Activated CD4-positive, alpha-beta T cell treated with anti-CD3 and anti-CD28 coated beads for 36 hours (primary cell): ENCODE results near the gene CAMK2G. TPM values are rescaled to one million over a fixed set of nuclear protein-coding genes. Genes with fewer than 3 reads are reported as not detected.
A peak's percentile ranks its signal among the peaks of the same experiment; 100 is the strongest.

ENCODE experiments used
- ATAC-seq: fragments of 200-7000 bp; cut with Tn5 transposase; one replicate; pipeline ENCODE4 v1.10.0; 2021; ENCODE audit warnings: mild to moderate bottlenecking, moderate library complexity
- CTCF ChIA-PET: fragments of 350-600 bp; sonication (Branson Sonifier 250); formaldehyde crosslinking; loops from one replicate; lab custom pipeline; 2021; ENCODE audit warnings: antibody characterized with exemption; lab: Charles Lee
- POLR2A ChIA-PET: fragments of 350-600 bp; sonication (Branson Sonifier 250); formaldehyde crosslinking; loops from one replicate; lab custom pipeline; 2021; ENCODE audit warnings: antibody characterized with exemption, inconsistent platforms; lab: Charles Lee
- DNase-seq: peaks from one replicate; pipeline ENCODE4 v3.0.0-alpha.2; 2020
- H3K27ac Mint-ChIP-seq: one replicate; pipeline ENCODE4 v1.8.0; 2021; ENCODE audit warnings: mixed read lengths
- H3K27me3 Mint-ChIP-seq: one replicate; pipeline ENCODE4 v1.8.0; 2021; ENCODE audit warnings: mixed read lengths
- H3K36me3 Mint-ChIP-seq: one replicate; pipeline ENCODE4 v1.8.0; 2021; ENCODE audit warnings: low read depth, mixed read lengths
- H3K4me1 Mint-ChIP-seq: one replicate; pipeline ENCODE4 v1.8.0; 2021; ENCODE audit warnings: mixed read lengths
- H3K4me3 Mint-ChIP-seq: one replicate; pipeline ENCODE4 v1.8.0; 2021; ENCODE audit warnings: mild to moderate bottlenecking, moderate library complexity, mixed read lengths
- H3K9me3 Mint-ChIP-seq: one replicate; pipeline ENCODE4 v1.8.0; 2021; ENCODE audit warnings: low read depth, mixed read lengths
- intact Hi-C, 2 experiments: fragments of 100-400 bp; cut with DNase I in 1 of 2; cut with micrococcal nuclease in 1 of 2; formaldehyde crosslinking; loops; one replicate each; pipeline versions ENCODE4 v1.14.2 to v1.15.1; 2022 to 2024; cut with DNase I, micrococcal nuclease
- total RNA-seq, 2 experiments: library from RNA; stranded (reverse); gene quantifications; one replicate each; pipeline ENCODE4 v1.2.3, GENCODE V29; 2021

The CAMK2G gene
- total RNA-seq, 2 experiments from 2014 or later, result 16.4 to 19.4 TPM

DNA sequence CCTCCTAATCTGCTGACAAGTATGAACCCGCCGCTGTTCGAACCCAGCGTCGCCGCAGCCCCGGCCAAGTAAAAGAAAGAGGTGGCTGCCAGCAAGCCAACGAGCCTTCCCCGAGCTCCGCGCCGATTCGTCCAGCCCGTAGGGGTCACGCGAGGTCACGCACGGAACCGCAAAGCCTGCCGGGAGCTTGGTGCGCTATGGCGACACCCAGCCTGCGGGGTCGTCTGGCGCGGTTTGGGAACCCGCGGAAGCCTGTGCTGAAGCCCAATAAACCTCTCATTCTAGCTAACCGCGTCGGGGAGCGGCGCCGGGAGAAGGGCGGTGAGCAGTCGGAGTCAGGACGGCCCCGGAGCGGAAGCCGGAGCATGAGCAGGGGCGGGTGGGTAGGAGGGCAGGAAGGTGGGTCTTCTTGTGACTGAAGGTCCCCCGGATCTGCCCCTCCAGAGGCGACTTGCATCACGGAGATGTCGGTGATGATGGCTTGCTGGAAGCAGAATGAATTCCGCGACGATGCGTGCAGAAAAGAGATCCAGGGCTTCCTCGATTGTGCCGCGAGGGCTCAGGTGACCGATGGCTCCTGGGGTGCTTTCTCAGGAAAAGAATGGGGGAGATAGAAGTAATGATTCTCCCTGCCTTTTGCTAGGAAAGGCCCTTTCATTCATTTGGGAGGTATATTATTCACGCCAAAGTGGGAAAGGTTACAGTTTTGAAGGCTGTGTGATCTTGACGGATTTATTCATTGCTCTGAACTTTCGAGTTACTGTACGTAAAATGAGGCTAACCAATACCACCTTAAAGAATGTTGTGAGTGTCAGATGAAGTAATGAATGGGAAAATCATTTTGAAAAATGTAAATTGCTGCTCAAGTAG is 92.2 kb downstream of the CAMK2G start, which contains the start of gene CHCHD1:
CHCHD1 (plus strand) TSS at position 170 of the 870 bp plus-strand sequence; CDS start at position 198, 28 bp downstream.
- peaks cover 51% of the 10 kb centered on the region for H3K4me1 Mint-ChIP-seq

DNA sequence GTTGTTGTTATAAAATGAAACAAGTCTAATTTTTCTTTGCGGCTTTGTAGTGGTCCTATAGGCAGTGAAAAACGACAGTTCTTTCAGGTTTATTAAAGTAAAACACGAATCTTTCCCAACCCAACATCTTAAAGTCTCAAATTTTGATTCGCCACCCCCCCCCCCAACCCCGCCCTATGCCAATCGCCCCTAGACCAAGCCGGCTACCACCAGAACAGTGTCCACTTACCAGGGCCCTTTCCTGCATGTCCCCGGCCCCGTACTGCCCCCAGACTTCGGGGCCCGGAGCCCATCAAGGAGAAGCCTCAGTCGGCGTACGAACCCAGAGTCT is 92.8 kb downstream of the CAMK2G start:
- Mint-ChIP-seq H3K27ac (peak overlapping the region; percentile 97), H3K36me3 (peaks cover 21% of the 10 kb centered on the region), H3K4me1 (peaks cover 51% of the 10 kb centered on the region), H3K27me3 (no peaks in the 10 kb centered on the region), H3K9me3 (no peaks in the 10 kb centered on the region), H3K4me3 (peak overlapping the region; percentile 82)
- no peak for ATAC-seq
- intact Hi-C loops, result loop anchor here (1.0 to 10.0 kb wide), 3 partner anchors 9 to 1333 kb away; partner anchors contain the start of gene SAMD8 (in 1 of the 2)
- no peak for DNase-seq
- ChIA-PET POLR2A (interaction anchor here (0.6 to 1.8 kb wide), 6 partner anchors 9 to 51 kb away, joined by 3 to 5 read pairs (median 3); no protein-coding TSS in a partner anchor), CTCF (interaction anchor here (0.5 to 2.0 kb wide), 5 partner anchors 9 to 98 kb away, joined by 3 to 22 read pairs (median 4); a partner anchor contains a TSS)

More for the DNA sequence above, 92.2 kb downstream of the CAMK2G start, which contains the start of gene CHCHD1:
- H3K4me3 Mint-ChIP-seq, result peak within 1 kb of the TSS; percentile 82
- ChIA-PET CTCF (interaction anchor here (0.5 to 2.4 kb wide), 7 partner anchors 10 to 97 kb away, joined by 3 to 22 read pairs (median 4); a partner anchor contains a TSS), POLR2A (interaction anchor here (0.6 to 1.8 kb wide), 4 partner anchors 9 to 51 kb away, joined by 3 to 5 read pairs (median 3); no protein-coding TSS in a partner anchor)
- peak; percentile 78 for ATAC-seq
- H3K36me3 Mint-ChIP-seq, result peaks cover 18% of the 10 kb centered on the region
- no peaks in the 10 kb centered on the region for H3K9me3 Mint-ChIP-seq
- intact Hi-C loops, result loop anchor here (1.0 to 10.0 kb wide), 5 partner anchors 10 to 1333 kb away; partner anchors contain the start of genes PPP3CB (in 1 of the 2) and SAMD8 (in 1 of the 2)
- DNase-seq, result peak; percentile 97
- peak within 1 kb of the TSS; percentile 97 for H3K27ac Mint-ChIP-seq
- no peaks in the 10 kb centered on the region for H3K27me3 Mint-ChIP-seq

DNA sequence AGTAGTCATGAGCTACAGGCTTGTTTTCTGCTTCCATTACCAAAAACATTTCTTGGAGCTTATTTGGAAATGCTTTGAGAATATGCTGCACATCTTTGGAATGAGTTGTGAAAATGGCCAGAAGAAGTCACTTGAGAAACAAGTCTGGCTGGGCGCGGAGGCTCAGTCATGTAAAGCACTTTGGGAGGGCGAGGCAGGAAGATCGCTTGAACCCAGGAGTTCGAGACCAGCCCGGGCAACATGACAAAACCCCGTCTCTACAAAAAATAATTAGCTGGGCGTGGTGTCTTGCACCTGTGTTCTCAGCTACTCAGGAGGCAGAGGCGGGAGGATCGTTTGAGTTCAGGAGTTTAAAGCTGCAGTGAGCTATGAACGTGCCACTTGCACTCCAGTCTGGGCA is 93.4 kb downstream of the CAMK2G start:
- no peak for ATAC-seq
- POLR2A ChIA-PET, result interaction anchor here (1.1 to 1.8 kb wide), 3 partner anchors 11 to 30 kb away, joined by 3 to 5 read pairs (median 3); no protein-coding TSS in a partner anchor
- H3K4me3 Mint-ChIP-seq, result peak overlapping the region; percentile 82
- peak overlapping the region; percentile 61 for H3K27ac Mint-ChIP-seq
- CTCF ChIA-PET, result interaction anchor here (0.6 to 2.0 kb wide), 4 partner anchors 9 to 98 kb away, joined by 3 to 22 read pairs (median 4); a partner anchor contains a TSS
- no peaks in the 10 kb centered on the region for H3K27me3 Mint-ChIP-seq
- intact Hi-C loops, result loop anchor here (1.0 to 10.0 kb wide), 3 partner anchors 9 to 1334 kb away; partner anchors contain the start of gene SAMD8 (in 1 of the 2)
- H3K4me1 Mint-ChIP-seq, result peaks cover 47% of the 10 kb centered on the region
- DNase-seq, result peak; percentile 34
- H3K36me3 Mint-ChIP-seq, result peaks cover 22% of the 10 kb centered on the region
- no peaks in the 10 kb centered on the region for H3K9me3 Mint-ChIP-seq

DNA sequence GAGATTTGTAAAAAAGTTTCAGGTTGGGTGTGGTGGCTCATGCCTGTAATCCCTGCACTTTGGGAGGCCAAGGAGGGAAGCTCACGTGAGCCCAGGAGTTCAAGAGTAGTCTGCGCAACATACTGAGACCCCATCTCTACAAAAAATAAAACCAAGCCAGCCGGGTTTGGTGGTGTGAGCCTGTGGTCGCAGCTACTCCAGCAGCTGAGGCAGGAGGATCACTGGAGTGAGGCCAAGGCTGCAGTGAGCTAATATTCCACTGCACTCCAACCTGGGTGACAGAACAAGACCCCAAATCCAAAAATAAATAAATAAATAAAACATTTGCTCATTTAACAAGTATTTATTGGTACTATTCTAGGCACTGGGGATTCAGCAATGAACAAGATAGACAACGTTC is 94.1 kb downstream of the CAMK2G start:
- H3K27ac Mint-ChIP-seq, result peak overlapping the region; percentile 61
- intact Hi-C loops, result loop anchor here in 1 of 2 experiments (10.0 kb wide), 1 partner anchor 1334 kb away; the partner anchor contains the start of gene SAMD8
- H3K9me3 Mint-ChIP-seq, result no peaks in the 10 kb centered on the region
- ChIA-PET POLR2A (interaction anchor here (0.6 to 1.3 kb wide), 4 partner anchors 10 to 278 kb away, joined by 3 read pairs; no protein-coding TSS in a partner anchor), CTCF (interaction anchor here (0.7 to 2.0 kb wide), 2 partner anchors 8 to 15 kb away, joined by 4 to 22 read pairs; a partner anchor contains a TSS)
- no peaks in the 10 kb centered on the region for H3K27me3 Mint-ChIP-seq
- H3K36me3 Mint-ChIP-seq, result peaks cover 28% of the 10 kb centered on the region
- peak overlapping the region; percentile 82 for H3K4me3 Mint-ChIP-seq
- DNase-seq, result no peak
- H3K4me1 Mint-ChIP-seq, result peaks cover 53% of the 10 kb centered on the region
- ATAC-seq, result no peak

DNA sequence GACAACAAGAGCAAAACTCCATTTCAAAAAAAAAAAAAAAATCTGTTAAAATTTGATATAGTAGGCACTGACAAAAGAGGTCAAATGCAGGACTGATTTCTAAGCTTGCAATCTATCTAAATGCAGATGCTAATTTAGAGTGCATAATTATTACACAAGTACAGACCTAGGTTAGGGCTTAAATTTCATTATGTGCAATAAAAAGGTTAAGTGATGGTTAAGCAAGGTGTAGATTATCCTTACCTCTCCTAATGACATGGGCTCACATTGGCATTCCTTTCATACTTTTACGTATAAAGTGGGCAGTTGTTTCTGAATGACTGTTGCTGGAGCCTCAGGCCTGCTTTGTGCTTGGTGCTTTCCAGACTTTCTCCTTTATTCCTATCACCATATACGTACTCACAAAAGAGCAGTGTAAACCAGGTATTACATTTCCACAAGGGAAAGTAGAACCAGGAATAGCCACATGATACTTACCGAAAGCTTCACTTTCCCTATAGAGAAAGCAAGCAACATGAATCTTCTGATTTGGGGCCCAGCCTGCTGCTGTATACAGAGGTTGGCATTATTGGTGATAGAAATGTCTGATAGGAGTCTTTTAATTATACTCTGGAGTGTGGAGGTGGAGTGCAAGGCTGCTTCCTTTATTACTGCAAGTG is 94.7 kb downstream of the CAMK2G start:
- H3K9me3 Mint-ChIP-seq, result no peaks in the 10 kb centered on the region
- H3K27ac Mint-ChIP-seq, result peak overlapping the region; percentile 33
- no peaks in the 10 kb centered on the region for H3K27me3 Mint-ChIP-seq
- POLR2A ChIA-PET, result interaction anchor here (0.6 to 1.5 kb wide), 4 partner anchors 31 to 278 kb away, joined by 3 to 14 read pairs (median 6); no protein-coding TSS in a partner anchor
- no peak for DNase-seq
- no peak for ATAC-seq
- H3K4me3 Mint-ChIP-seq, result peak overlapping the region; percentile 82
- CTCF ChIA-PET, result interaction anchor here (0.6 to 1.0 kb wide), 2 partner anchors 11 to 962 kb away, joined by 3 to 7 read pairs; no protein-coding TSS in a partner anchor
- H3K36me3 Mint-ChIP-seq, result peaks cover 35% of the 10 kb centered on the region
- H3K4me1 Mint-ChIP-seq, result peaks cover 54% of the 10 kb centered on the region
- intact Hi-C loops, result loop anchor here in 1 of 2 experiments (10.0 kb wide), 1 partner anchor 1335 kb away; the partner anchor contains the start of gene SAMD8

DNA sequence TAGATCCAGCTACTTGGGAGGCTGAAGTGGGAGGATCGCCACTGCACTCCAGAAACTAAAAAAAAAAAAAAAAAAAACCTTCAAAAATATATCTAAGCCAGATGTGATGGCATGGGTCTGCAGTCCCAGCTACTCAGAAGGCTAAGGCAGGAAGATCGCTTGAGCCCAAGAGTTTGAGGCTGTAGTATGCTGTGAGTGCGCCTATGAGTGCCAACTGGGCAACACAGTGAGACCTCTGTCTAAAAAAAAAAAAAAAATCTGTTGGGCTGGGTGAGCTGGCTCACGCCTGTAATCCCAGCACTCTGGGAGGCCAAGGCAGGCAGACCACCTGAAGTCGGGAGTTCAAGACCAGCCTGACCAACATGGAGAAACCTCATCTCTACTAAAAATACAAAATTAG is 95.3 kb downstream of the CAMK2G start:
- peaks cover 41% of the 10 kb centered on the region for H3K36me3 Mint-ChIP-seq
- intact Hi-C loops, result no loop called here
- no peak for ATAC-seq
- H3K27me3 Mint-ChIP-seq, result no peaks in the 10 kb centered on the region
- peaks cover 53% of the 10 kb centered on the region for H3K4me1 Mint-ChIP-seq
- no peaks in the 10 kb centered on the region for H3K9me3 Mint-ChIP-seq
- H3K27ac Mint-ChIP-seq, result no peak overlapping the region
- DNase-seq, result no peak
- no peak overlapping the region for H3K4me3 Mint-ChIP-seq
- CTCF ChIA-PET, result interaction anchor here (1.0 kb wide), 2 partner anchors 10 to 16 kb away, joined by 3 to 7 read pairs; no protein-coding TSS in a partner anchor
- POLR2A ChIA-PET, result interaction anchor here (0.6 to 1.5 kb wide), 3 partner anchors 31 to 301 kb away, joined by 3 to 10 read pairs (median 4); partner anchors contain the start of gene PPP3CB

DNA sequence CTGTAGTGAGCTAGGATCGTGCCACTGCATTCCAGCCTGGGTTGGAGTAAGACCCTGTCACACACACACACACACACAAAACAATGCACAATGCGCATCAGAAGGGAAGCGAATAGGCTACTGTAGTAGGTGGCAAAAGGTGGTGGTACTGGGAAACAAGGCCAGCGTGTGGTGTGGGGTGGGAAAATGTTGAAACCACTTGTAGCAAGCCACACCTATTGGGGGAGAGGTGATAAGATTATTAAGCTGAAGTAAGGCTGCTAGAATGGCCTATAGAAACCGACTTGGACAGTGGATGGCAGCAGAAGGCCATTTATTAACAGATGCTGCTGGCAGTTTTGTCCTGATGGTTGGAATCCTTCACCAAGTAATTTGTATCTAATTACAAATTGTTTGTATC is 99.7 kb downstream of the CAMK2G start:
- H3K27me3 Mint-ChIP-seq, result no peaks in the 10 kb centered on the region
- ChIA-PET CTCF (no interaction called here), POLR2A (no interaction called here)
- H3K9me3 Mint-ChIP-seq, result no peaks in the 10 kb centered on the region
- no peak for DNase-seq
- peaks cover 63% of the 10 kb centered on the region for H3K36me3 Mint-ChIP-seq
- H3K27ac Mint-ChIP-seq, result peak overlapping the region; percentile 66
- H3K4me1 Mint-ChIP-seq, result peaks cover 41% of the 10 kb centered on the region
- peak overlapping the region; percentile 86 for H3K4me3 Mint-ChIP-seq
- intact Hi-C loops, result loop anchor here (5.0 kb wide), 2 partner anchors 38 to 147 kb away; partner anchors contain the start of gene NDST2 (in 1 of the 2)
- ATAC-seq, result no peak

DNA sequence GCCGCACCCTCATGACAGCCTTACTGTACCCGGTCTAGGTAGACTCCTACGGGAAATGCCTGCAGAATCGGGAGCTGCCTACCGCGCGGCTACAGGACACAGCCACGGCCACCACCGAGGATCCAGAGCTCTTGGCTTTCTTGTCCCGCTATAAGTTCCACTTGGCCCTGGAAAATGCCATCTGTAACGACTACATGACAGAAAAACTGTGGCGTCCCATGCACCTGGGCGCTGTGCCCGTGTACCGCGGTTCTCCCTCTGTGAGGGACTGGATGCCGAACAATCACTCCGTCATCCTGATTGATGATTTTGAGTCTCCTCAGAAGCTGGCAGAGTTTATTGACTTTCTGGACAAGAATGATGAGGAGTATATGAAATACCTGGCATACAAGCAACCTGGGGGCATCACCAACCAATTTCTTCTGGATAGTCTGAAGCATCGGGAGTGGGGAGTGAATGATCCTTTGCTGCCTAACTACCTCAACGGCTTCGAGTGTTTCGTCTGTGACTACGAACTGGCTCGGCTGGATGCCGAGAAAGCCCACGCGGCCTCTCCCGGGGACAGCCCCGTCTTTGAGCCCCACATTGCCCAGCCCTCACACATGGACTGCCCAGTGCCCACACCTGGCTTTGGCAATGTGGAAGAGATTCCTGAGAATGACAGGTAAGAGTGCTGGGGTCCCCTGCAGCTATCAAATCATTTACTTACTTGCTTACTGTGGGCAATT is 101.0 kb downstream of the CAMK2G start:
- peak; percentile 5 for ATAC-seq
- intact Hi-C loops, result loop anchor here (5.0 kb wide), 2 partner anchors 39 to 146 kb away; partner anchors contain the start of gene NDST2 (in 1 of the 2)
- peak; percentile 51 for DNase-seq
- POLR2A ChIA-PET, result interaction anchor here (0.6 to 2.0 kb wide), 7 partner anchors 8 to 359 kb away, joined by 3 to 8 read pairs (median 5); partner anchors contain the start of genes CHCHD1 and ZSWIM8
- CTCF ChIA-PET, result interaction anchor here (0.6 to 3.5 kb wide), 11 partner anchors 8 to 155 kb away, joined by 3 to 22 read pairs (median 4); partner anchors contain the start of genes CHCHD1 and ZSWIM8
- Mint-ChIP-seq H3K36me3 (peaks cover 73% of the 10 kb centered on the region), H3K9me3 (no peaks in the 10 kb centered on the region), H3K27me3 (no peaks in the 10 kb centered on the region), H3K4me1 (peaks cover 50% of the 10 kb centered on the region), H3K27ac (peak overlapping the region; percentile 91), H3K4me3 (peak overlapping the region; percentile 86)

DNA sequence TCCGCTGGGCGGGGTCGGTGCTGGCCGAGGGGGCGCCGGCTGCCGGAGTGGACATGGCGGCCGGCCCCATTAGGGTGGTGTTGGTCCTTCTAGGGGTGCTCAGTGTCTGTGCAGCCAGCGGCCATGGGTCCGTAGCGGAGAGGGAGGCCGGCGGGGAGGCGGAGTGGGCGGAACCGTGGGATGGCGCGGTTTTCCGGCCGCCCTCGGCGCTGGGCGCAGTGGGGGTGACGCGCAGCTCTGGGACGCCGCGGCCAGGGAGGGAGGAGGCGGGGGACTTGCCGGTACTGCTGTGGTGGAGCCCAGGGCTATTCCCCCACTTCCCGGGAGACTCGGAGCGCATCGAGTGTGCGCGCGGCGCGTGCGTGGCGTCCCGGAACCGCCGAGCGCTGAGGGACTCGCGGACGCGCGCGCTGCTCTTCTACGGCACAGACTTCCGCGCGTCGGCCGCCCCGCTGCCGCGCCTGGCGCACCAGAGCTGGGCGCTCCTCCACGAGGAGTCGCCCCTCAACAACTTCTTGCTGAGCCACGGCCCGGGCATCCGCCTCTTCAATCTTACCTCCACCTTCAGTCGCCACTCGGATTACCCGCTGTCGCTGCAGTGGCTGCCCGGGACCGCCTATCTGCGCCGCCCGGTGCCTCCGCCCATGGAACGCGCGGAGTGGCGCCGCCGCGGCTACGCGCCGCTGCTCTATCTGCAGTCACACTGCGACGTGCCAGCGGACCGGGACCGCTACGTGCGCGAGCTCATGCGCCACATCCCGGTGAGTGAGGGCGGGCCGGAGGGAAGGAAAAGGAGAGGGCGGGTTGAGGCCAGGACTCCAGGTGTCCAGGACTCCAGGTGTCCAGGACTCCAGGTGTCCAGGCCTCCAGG is 101.8 kb downstream of the CAMK2G start:
- H3K36me3 Mint-ChIP-seq, result peaks cover 77% of the 10 kb centered on the region
- no peaks in the 10 kb centered on the region for H3K27me3 Mint-ChIP-seq
- DNase-seq, result peak; percentile 89
- H3K27ac Mint-ChIP-seq, result peak overlapping the region; percentile 91
- intact Hi-C loops, result loop anchor here (1.0 to 5.0 kb wide), 7 partner anchors 9 to 145 kb away; partner anchors contain the start of genes NDST2 (in 2 of the 2), SEC24C (in 2 of the 2) and ZSWIM8 (in 2 of the 2)
- ATAC-seq, result peak; percentile 75
- peaks cover 53% of the 10 kb centered on the region for H3K4me1 Mint-ChIP-seq
- POLR2A ChIA-PET, result interaction anchor here (0.6 to 2.0 kb wide), 9 partner anchors 9 to 360 kb away, joined by 3 to 8 read pairs (median 5); partner anchors contain the start of genes CHCHD1 and ZSWIM8
- H3K9me3 Mint-ChIP-seq, result no peaks in the 10 kb centered on the region
- CTCF ChIA-PET, result interaction anchor here (0.6 to 3.5 kb wide), 15 partner anchors 9 to 156 kb away, joined by 3 to 22 read pairs (median 4); partner anchors contain the start of genes CHCHD1 and ZSWIM8
- peak overlapping the region; percentile 86 for H3K4me3 Mint-ChIP-seq
